Fibroblast of the aortic adventitia (primary cell): ENCODE data around the gene ARL4C. TPM values are rescaled to one million over a fixed set of nuclear protein-coding genes. Genes with fewer than 3 reads are reported as not detected.

Source experiments
- DNase-seq: peaks from one replicate; pipeline ENCODE4 v3.0.0-alpha.2; 2010; ENCODE audit warnings: low read depth
- H3K4me3 ChIP-seq: 2 replicates; pipeline ENCODE4 v1.5.1; 2011; ENCODE audit warnings: low read depth, mild to moderate bottlenecking, control low read depth, low read length, moderate library complexity
- CTCF ChIP-seq: IDR thresholded peaks from 2 replicates; pipeline ENCODE4 v1.5.1; 2011; ENCODE audit warnings: mild to moderate bottlenecking, low read length, control low read depth, inconsistent platforms; ENCODE audit not compliant: insufficient read depth
- total RNA-seq: library from RNA; depleted of rRNA; stranded (reverse); fragments of >200 nt; gene quantifications from 2 replicates; pipeline ENCODE4 v1.2.3, GENCODE V29; 2012; ENCODE audit warnings: low replicate concordance

ARL4C gene
- total RNA-seq, 1 donor, result 136 TPM

- TF ChIP-seq CTCF, result no peak
- H3K4me3 ChIP-seq, result peak overlapping the region; percentile 94
- DNase-seq, result peak; percentile 29
Measured at GRCh38 chr2:234493796-234494195, 3.1 kb downstream of the ARL4C start.

- H3K4me3 ChIP-seq, result peak overlapping the region; percentile 94
- no peak for TF ChIP-seq CTCF
- DNase-seq, result peak; percentile 17
Measured at GRCh38 chr2:234492717-234493485, 4.0 kb downstream of the ARL4C start.

GRCh38 chr2:234491897-234492296 is 5.0 kb downstream of the ARL4C start:
- no peak overlapping the region for H3K4me3 ChIP-seq
- TF ChIP-seq CTCF, result no peak
- DNase-seq, result no peak

- DNase-seq, result no peak
- no peak overlapping the region for H3K4me3 ChIP-seq
- TF ChIP-seq CTCF, result no peak
Measured at GRCh38 chr2:234491281-234491680, 5.6 kb downstream of the ARL4C start.

- TF ChIP-seq CTCF, result no peak
- DNase-seq, result no peak
- H3K4me3 ChIP-seq, result no peak overlapping the region
Measured at GRCh38 chr2:234490271-234491091, 6.4 kb downstream of the ARL4C start.

GRCh38 chr2:234488913-234489451 is 7.9 kb downstream of the ARL4C start:
- DNase-seq, result no peak
- no peak for TF ChIP-seq CTCF
- H3K4me3 ChIP-seq, result no peak overlapping the region
